ENCODE results near the gene TRIM9. TPM values are rescaled to one million over a fixed set of nuclear protein-coding genes. Genes with fewer than 3 reads are reported as not detected.
A peak's percentile ranks its signal among the peaks of the same experiment; 100 is the strongest.

TRIM9 gene
- total and polyA plus RNA-seq, 2 donors (not counting 3 experiments of a cell fraction or from before 2014, with no cell fraction given) = not detected

GRCh38 chr14:50961605-50962221, 133.2 kb downstream of the TRIM9 start:
- no peaks in the 10 kb centered on the region for H3K9me1 ChIP-seq (replicated peaks; ENCODE audit: control insufficient read depth, extremely low read depth, insufficient read depth, low read length)
- H3K4me2 ChIP-seq (ENCODE audit: insufficient read depth, low read length) = peak overlapping the region; percentile 59
- POLR2A ChIA-PET = no interaction called here
- H3K27ac ChIP-seq (ENCODE audit: insufficient read depth, low read depth, low read length) = no peak overlapping the region
- H3K9me3 ChIP-seq (replicated peaks; ENCODE audit: control insufficient read depth, insufficient read depth, low read length) = no peaks in the 10 kb centered on the region
- dilution Hi-C loops (cut with MboI; ENCODE audit: extremely low pct_ligation_motif_present, low sequenced_read_pairs) = no loop called here
- TF ChIP-seq JUN (IDR thresholded peaks at IDR 0.05; ENCODE audit: borderline replicate concordance, insufficient read depth, insufficient read length, low read depth) (peak; percentile 71), GATA2 (IDR thresholded peaks at IDR 0.05; ENCODE audit: insufficient read depth, insufficient read length, low read depth, low read length) (no peak), FOS (IDR thresholded peaks at IDR 0.05; ENCODE audit: borderline replicate concordance, insufficient read depth, low read length) (peak; percentile 61), EZH2 (IDR thresholded peaks at IDR 0.05; ENCODE audit: borderline replicate concordance, low read depth, low read length, severe bottlenecking) (no peak), POLR2AphosphoS5 (IDR thresholded peaks at IDR 0.05; ENCODE audit: insufficient read depth, low read depth, low read length) (no peak), MYC (IDR thresholded peaks at IDR 0.05; ENCODE audit: low read depth, low read length) (no peak), POLR2A (IDR thresholded peaks at IDR 0.05; ENCODE audit: low read depth, low read length) (no peak), MAX (IDR thresholded peaks at IDR 0.05; ENCODE audit: insufficient read depth, insufficient read length) (no peak)
- peak overlapping the region in 1 of 3 experiments; percentile 14 for H3K4me3 ChIP-seq (replicated peaks in 1 of 3; ENCODE audit: insufficient read depth in 1 of 3, low read depth in 1 of 3, low read length in 3 of 3)
- FAIRE-seq (peak; percentile 89), DNase-seq (ENCODE audit: low read depth, low spot score) (peak; percentile 97)
- H3K9ac ChIP-seq (replicated peaks; ENCODE audit: extremely low read depth, insufficient read depth, low read length) = no peak overlapping the region
- H3K27me3 ChIP-seq (ENCODE audit: control insufficient read depth in 2 of 2, insufficient read depth in 2 of 2, low read length in 2 of 2) = no peaks in the 10 kb centered on the region
- peak overlapping the region; percentile 39 for H2AFZ ChIP-seq (ENCODE audit: low read depth, low read length)
- CTCF ChIA-PET = no interaction called here
- H3K79me2 ChIP-seq (ENCODE audit: control insufficient read depth, insufficient read depth, low read length) = no peaks in the 10 kb centered on the region
- H3K4me1 ChIP-seq (ENCODE audit: control insufficient read depth, extremely low read depth, insufficient read depth, low read length) = peaks cover 27% of the 10 kb centered on the region
- H3K36me3 ChIP-seq (ENCODE audit: control insufficient read depth in 2 of 2, extremely low read depth in 1 of 2, insufficient read depth in 2 of 2, low read length in 2 of 2) = no peaks in the 10 kb centered on the region
- no TSS peak for BruUV-seq (replicated peaks)
- H4K20me1 ChIP-seq (replicated peaks; ENCODE audit: control insufficient read depth, extremely low read depth, insufficient read depth, low read length) = no peaks in the 10 kb centered on the region
- intact Hi-C loops (cut with micrococcal nuclease) = no loop called here

Data from endothelial cell of umbilical vein (primary cell).